ENCODE data around the gene CNGA2.

- TF ChIP-seq, protein P1, sequence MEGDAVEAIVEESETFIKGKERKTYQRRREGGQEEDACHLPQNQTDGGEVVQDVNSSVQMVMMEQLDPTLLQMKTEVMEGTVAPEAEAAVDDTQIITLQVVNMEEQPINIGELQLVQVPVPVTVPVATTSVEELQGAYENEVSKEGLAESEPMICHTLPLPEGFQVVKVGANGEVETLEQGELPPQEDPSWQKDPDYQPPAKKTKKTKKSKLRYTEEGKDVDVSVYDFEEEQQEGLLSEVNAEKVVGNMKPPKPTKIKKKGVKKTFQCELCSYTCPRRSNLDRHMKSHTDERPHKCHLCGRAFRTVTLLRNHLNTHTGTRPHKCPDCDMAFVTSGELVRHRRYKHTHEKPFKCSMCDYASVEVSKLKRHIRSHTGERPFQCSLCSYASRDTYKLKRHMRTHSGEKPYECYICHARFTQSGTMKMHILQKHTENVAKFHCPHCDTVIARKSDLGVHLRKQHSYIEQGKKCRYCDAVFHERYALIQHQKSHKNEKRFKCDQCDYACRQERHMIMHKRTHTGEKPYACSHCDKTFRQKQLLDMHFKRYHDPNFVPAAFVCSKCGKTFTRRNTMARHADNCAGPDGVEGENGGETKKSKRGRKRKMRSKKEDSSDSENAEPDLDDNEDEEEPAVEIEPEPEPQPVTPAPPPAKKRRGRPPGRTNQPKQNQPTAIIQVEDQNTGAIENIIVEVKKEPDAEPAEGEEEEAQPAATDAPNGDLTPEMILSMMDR (conservative IDR thresholded peaks at IDR 0.05; ENCODE audit: low read depth, low read length): no peak
- TF ChIP-seq POLR2A (IDR thresholded peaks at IDR 0.05; ENCODE audit: low read depth, low read length): no peak
These were observed 9.3 kb downstream of the CNGA2 start for GRCh38 chrX:151743651-151744470.

All from IMR-90 (cell line).